SKM-1 (cell line): ENCODE measurements around the gene NFIB.

ENCODE experiments used
- DNase-seq: peaks from one replicate; lab custom pipeline; 2025; ENCODE audit not compliant: unreplicated experiment; lab: John Stamatoyannopoulos, UW

NFIB gene

DNA sequence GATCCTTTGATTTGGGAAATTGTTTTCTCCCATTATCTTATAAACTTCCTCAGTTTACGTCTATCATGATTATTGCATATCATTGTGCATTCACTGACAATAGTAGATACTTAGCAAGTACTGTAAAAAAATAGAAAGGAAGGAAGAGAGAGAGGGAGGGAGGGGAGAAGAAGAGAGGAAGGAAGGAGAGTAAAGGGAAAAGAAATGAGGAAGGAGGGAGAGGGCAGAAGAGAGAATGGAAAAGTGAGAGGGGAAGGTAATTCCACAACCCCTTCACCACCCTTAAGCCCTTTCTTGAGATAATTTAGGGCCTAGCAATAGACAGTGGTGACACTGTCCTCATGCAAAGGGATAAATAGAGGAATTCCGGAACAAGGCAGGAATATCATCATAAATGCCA is 64.4 kb downstream of the NFIB start:
- DNase-seq, result no peak

GRCh38 chr9:14248149-14248548 is 65.8 kb downstream of the NFIB start:
- no peak for DNase-seq

GRCh38 chr9:14247577-14247976 is 66.4 kb downstream of the NFIB start:
- no peak for DNase-seq

GRCh38 chr9:14246951-14247350 is 67.0 kb downstream of the NFIB start:
- no peak for DNase-seq

- no peak for DNase-seq
Measured at GRCh38 chr9:14245901-14246525, 67.9 kb downstream of the NFIB start.

GRCh38 chr9:14243514-14244042 is 70.4 kb downstream of the NFIB start:
- DNase-seq, result no peak

DNA sequence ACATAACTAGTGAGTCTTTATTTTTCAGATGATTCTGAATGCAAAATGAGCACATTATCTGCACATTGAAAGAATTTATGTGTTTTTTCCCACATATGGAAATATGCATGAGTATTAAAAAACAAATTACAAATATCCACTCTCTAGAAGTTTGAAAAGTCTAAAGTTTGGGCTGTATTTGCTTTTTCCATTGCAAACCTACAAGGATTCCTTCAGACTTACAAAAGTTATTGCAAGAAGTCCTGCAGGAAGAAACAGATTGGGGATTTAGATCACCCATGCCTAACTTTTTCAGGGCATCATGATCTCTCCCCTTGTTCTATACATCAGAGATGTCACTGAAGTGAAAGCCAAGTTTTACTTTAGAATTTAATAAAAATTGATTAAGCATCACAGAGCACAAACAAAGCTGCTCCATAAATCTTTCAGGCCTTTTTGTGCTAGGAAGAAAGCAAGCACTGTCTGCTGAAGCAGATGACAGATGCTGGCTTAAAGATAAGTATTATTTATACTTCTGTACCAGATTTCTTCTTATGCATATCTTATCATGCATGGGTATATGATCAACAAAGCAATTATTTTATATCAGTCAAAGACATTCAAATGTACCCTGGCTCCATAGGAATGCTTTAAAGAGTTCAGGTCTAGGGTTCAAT is 71.7 kb downstream of the NFIB start:
- no peak for DNase-seq

GRCh38 chr9:14240537-14240936 is 73.4 kb downstream of the NFIB start:
- no peak for DNase-seq

GRCh38 chr9:14238518-14238917 is 75.4 kb downstream of the NFIB start:
- no peak for DNase-seq

- no peak for DNase-seq
Measured at GRCh38 chr9:14238079-14238478, 75.9 kb downstream of the NFIB start.

DNA sequence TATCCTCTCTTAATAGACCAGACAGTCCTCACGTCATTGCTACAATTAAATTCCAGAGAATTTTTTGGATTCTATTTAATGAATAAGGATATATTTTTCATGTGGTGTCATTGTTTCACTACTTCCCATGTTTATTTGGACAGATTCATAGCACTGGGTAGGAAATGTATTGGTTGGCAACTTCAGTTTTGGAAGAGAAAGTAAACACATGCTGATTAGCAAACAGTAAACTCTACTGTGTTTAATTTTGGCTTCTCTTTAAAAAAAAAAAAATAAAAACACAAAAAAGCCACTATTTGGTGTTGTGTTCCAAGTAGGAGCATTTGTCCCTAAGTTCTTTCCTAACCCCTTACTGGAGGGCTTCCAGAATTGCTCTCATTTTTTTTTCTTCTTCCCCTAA is 77.3 kb downstream of the NFIB start:
- DNase-seq, result no peak

GRCh38 chr9:14232111-14232510 is 81.8 kb downstream of the NFIB start:
- no peak for DNase-seq

DNA sequence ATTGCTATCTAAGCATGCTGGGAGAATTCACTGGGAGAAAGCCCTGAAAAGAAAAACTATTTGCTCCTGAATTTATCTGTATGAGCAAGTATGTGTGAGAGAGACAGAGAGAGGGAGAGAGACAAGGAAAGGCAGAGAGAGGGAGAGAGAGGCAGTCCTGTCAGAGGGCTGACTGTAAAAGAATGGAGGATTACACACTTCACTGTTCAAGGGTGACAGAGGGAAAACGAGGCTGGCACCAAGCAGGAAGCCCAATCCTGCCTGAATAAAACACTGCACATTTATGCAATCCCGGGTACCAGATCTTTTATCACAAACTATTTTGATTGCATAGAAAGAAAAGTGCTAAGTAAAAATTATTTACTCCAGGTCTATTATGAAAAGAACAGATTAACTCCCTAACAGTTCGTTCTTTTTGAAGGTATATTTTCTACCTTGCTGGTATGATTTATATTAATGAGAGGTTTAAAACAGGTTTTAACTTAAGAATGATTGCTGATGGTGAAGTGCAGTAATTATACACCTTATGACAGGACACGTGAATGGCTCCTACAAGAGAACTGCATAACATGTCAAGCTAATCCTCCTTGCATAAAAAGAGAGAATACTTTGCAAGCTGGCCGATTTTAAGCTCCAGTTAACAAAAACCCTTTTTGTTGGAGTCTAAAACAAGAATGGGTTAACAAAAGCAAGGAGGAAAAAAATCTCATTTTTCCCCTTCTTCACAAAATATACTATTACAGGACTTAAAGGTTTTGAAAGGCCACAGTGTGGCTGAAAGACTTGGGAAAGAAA is 82.5 kb downstream of the NFIB start:
- no peak for DNase-seq

- no peak for DNase-seq
Measured at GRCh38 chr9:14228602-14229001, 85.3 kb downstream of the NFIB start.

DNA sequence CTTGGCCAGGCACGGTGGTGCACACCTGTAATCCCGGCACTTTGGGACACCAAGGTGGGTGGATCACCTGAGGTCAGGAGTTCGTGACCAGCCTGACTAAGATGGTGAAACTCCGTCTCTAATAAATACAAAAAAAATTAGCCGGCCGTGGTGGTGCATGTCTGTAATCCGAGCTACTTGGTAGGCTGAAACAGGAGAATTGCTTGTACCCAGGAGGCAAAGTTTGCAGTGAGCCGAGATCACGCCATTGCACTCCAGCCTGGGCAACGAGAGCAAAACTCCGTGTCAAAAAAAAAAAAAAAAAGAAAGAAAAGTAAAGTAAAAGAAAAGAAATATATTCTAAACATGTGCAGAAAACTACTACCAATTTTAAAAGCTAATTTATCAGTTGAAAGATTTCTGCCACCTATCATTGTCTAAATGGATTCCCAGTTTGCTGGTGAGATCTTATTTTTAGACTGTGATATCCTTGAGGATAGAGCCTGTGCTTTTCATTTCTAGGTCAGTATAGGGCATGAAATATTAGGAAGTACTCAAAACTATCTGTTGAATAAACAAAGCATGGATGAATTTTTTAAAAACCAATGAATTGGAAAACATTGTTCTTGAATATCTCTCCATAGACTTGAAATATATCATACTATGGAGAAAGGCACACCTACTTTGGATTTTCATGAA is 86.9 kb downstream of the NFIB start:
- DNase-seq, result no peak

- no peak for DNase-seq
Measured at GRCh38 chr9:14223081-14223480, 90.9 kb downstream of the NFIB start.

DNA sequence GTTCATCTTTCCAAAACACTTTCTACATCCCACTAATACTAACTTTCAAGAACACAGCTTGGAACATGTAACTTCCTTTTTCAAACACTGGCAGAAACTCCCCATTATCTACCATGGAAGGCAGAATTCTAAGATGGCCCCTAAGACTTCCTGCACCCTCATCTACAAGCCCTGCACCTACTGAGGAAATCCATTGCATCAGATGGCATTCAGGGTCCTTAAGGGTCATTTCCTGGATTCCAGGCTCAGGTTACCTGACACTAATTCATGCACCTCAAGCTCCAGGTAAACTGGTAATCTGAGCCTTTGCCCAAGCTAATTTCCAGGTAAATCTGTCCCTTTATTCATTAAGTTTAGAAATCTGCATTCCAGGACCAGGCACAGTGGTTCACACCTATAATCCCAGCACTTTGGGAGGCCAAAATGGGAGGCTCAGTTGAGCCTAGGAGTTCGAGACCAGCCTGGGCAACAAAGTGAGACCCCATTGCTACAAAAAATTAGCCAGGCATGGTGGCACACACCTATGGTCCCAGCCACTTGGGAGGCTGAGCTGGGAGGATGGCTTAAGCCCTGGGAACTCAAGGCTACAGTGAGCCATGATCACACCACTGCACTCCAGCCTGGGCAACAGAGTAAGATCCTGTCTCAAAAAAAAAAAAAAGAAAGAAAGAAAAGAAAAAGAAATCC is 91.6 kb downstream of the NFIB start:
- no peak for DNase-seq

DNA sequence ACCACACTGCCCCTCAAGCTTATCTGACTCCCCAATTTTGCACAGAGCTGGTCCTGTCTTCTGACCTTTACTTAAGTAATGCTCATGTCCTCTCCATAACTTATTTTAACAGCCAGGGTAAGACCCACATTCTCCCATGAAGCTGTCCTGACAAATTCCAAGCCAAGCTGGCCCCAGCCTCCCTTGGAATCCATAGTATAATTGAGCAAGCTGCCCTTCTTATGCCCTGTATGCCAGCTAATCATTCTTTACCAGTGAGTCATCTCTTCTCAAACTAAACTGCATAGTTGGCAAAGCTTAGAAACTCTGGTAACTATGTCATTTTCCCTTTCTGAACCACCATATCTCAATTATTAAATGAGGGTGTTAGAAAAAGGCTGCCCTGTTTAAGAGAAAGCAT is 92.4 kb downstream of the NFIB start:
- no peak for DNase-seq

DNA sequence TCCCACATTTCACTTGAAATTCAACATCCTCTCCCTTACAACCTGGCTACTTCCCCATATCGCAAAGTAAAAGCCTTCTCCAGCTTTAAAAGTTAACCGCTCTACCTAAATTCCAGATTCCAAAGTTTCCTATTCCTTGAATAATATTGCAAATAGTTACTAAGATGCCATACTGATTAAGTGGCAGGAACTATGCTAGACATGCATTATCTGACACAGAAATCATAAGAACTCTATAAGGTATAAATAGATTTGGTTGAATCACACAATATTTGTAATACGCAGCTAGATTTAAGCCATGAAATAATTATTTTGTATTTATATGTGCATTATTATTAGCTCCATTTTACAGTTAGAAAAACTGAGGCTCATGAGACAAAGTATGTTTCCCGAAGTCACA is 92.8 kb downstream of the NFIB start:
- DNase-seq, result no peak

DNA sequence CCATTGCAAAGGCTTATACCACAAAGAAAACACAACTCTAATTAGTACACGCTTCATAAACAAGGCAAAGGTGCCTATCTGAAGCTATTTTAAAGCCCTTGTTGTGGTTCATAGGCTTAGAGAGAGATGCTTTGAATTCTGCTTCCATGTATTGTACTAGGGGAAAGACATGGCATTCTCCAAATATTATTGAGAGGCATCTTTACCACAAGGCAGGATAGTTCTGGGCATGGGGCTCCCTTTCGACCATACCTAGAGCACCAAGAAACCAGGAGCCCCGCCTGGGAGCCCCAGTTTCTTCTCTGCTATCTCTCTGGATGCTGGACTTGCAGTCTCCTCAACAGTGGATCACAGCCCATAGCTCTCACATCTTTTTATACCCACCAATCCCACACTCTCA is 93.7 kb downstream of the NFIB start:
- no peak for DNase-seq

GRCh38 chr9:14219850-14220249 is 94.1 kb downstream of the NFIB start:
- DNase-seq, result no peak
